GM10266 (cell line): Measurements from ENCODE around the gene ZNF469.

ENCODE experiments used
- DNase-seq: peaks from one replicate; pipeline ENCODE4 v3.0.0; 2012; ENCODE audit errors: extremely low spot score
- CTCF ChIP-seq: IDR thresholded peaks from 2 replicates; pipeline ENCODE4 v1.5.1; 2012; ENCODE audit warnings: mild to moderate bottlenecking, low read depth; ENCODE audit not compliant: control insufficient read depth, insufficient read depth; ENCODE audit errors: missing control alignments

ZNF469 gene

GRCh38 chr16:88415381-88415705 lies 32.6 kb downstream of the ZNF469 start:
- DNase-seq: no peak
- no peak for TF ChIP-seq CTCF

- no peak for TF ChIP-seq CTCF
Measured at GRCh38 chr16:88415713-88416323, 33.1 kb downstream of the ZNF469 start.

GRCh38 chr16:88416686-88417085 lies 33.9 kb downstream of the ZNF469 start:
- no peak for TF ChIP-seq CTCF
- no peak for DNase-seq

More at GRCh38 chr16:88415713-88416323, 33.1 kb downstream of the ZNF469 start:
- no peak for DNase-seq

- no peak for DNase-seq
- TF ChIP-seq CTCF: no peak
Measured at GRCh38 chr16:88417684-88418476, 35.1 kb downstream of the ZNF469 start.

GRCh38 chr16:88418869-88419268 lies 36.1 kb downstream of the ZNF469 start:
- TF ChIP-seq CTCF: no peak
- DNase-seq: no peak

- TF ChIP-seq CTCF: no peak
- no peak for DNase-seq
Measured at GRCh38 chr16:88419790-88420189, 37.0 kb downstream of the ZNF469 start.

- TF ChIP-seq CTCF: no peak
Measured at GRCh38 chr16:88420496-88420895, 37.7 kb downstream of the ZNF469 start.

More at GRCh38 chr16:88420496-88420895, 37.7 kb downstream of the ZNF469 start:
- no peak for DNase-seq
